ENCODE data around the gene ADGB. TPM values are rescaled to one million over a fixed set of nuclear protein-coding genes. Genes with fewer than 3 reads are reported as not detected.
A peak's percentile ranks its signal among the peaks of the same experiment; 100 is the strongest.
"Not testable (repeated sequence)": the region's sequence is repeated elsewhere in the genome, so short reads cannot be mapped to it uniquely, and the experiment has no call there.

The ADGB gene
- total RNA-seq, 4 donors from 2014 or later: 0.19 TPM; not detected in 3

GRCh38 chr6:146781836-146782235 lies 183.1 kb downstream of the ADGB start:
- no peak for TF ChIP-seq CTCF (IDR thresholded peaks at IDR 0.05)
- no peak for TF ChIP-seq POLR2A (IDR thresholded peaks at IDR 0.05)
- no peak for DNase-seq
- Histone ChIP-seq H3K27ac (no peak overlapping the region), H3K27me3 (no peaks in the 10 kb centered on the region), H3K9me3 (no peaks in the 10 kb centered on the region), H3K4me1 (no peaks in the 10 kb centered on the region), H3K4me3 (no peak overlapping the region), H3K36me3 (no peaks in the 10 kb centered on the region)
- intact Hi-C loops (cut with DNase I): no loop called here
- 65 to 66% methylated on average over 3 of the region's 3 CpGs for WGBS, 2 donors

GRCh38 chr6:146785001-146785585 lies 186.3 kb downstream of the ADGB start:
- Histone ChIP-seq H3K9me3 (no peaks in the 10 kb centered on the region), H3K36me3 (no peaks in the 10 kb centered on the region), H3K27ac (no peak overlapping the region), H3K4me3 (no peak overlapping the region), H3K4me1 (no peaks in the 10 kb centered on the region), H3K27me3 (no peaks in the 10 kb centered on the region)
- intact Hi-C loops (cut with DNase I): no loop called here
- TF ChIP-seq POLR2A (IDR thresholded peaks at IDR 0.05): no peak
- TF ChIP-seq CTCF (IDR thresholded peaks at IDR 0.05): peak in 2 of 6 experiments; percentile 9 to 25
- DNase-seq: no peak
- WGBS, 2 donors: 36 to 52% methylated on average over 5 of the region's 5 CpGs

GRCh38 chr6:146787876-146788508 lies 189.2 kb downstream of the ADGB start:
- no peak for DNase-seq
- Histone ChIP-seq H3K27me3 (no peaks in the 10 kb centered on the region), H3K9me3 (no peaks in the 10 kb centered on the region), H3K4me3 (no peak overlapping the region), H3K4me1 (no peaks in the 10 kb centered on the region), H3K27ac (no peak overlapping the region), H3K36me3 (no peaks in the 10 kb centered on the region)
- 59 to 74% methylated on average over 3 to 5 of the region's 5 CpGs for WGBS, 2 donors
- intact Hi-C loops (cut with DNase I): no loop called here
- no peak for TF ChIP-seq CTCF (IDR thresholded peaks at IDR 0.05)
- TF ChIP-seq POLR2A (IDR thresholded peaks at IDR 0.05): no peak

- TF ChIP-seq CTCF (IDR thresholded peaks at IDR 0.05) (no peak), POLR2A (IDR thresholded peaks at IDR 0.05) (no peak)
- no peaks in the 10 kb centered on the region for H3K36me3 ChIP-seq
- H3K4me3 ChIP-seq: no peak overlapping the region
- intact Hi-C loops (cut with DNase I): no loop called here
- WGBS, 2 donors: 71 to 74% methylated on average over 4 of the region's 4 CpGs
- H3K9me3 ChIP-seq: no peaks in the 10 kb centered on the region
- no peak overlapping the region for H3K27ac ChIP-seq
- no peaks in the 10 kb centered on the region for H3K4me1 ChIP-seq
- no peak for DNase-seq
- no peaks in the 10 kb centered on the region for H3K27me3 ChIP-seq
Observed at GRCh38 chr6:146790561-146791091, 191.9 kb downstream of the ADGB start.

GRCh38 chr6:146791930-146792329 lies 193.2 kb downstream of the ADGB start:
- H3K4me1 ChIP-seq: no peaks in the 10 kb centered on the region
- no peak overlapping the region for H3K4me3 ChIP-seq
- H3K9me3 ChIP-seq: no peaks in the 10 kb centered on the region
- 59 to 61% methylated on average over 4 of the region's 4 CpGs for WGBS, 2 donors
- H3K27me3 ChIP-seq: no peaks in the 10 kb centered on the region
- H3K36me3 ChIP-seq: no peaks in the 10 kb centered on the region
- no peak overlapping the region for H3K27ac ChIP-seq
- intact Hi-C loops (cut with DNase I): no loop called here
- TF ChIP-seq CTCF (IDR thresholded peaks at IDR 0.05): no peak
- TF ChIP-seq POLR2A (IDR thresholded peaks at IDR 0.05): no peak
- no peak for DNase-seq

- WGBS, 2 donors: 0 to 11% methylated on average over 1 to 2 of the region's 2 CpGs
- DNase-seq; H3K27me3 ChIP-seq; intact Hi-C loops (cut with DNase I); H3K9me3 ChIP-seq; H3K4me1 ChIP-seq; H3K36me3 ChIP-seq; H3K27ac ChIP-seq; H3K4me3 ChIP-seq: not testable (repeated sequence)
Observed at GRCh38 chr6:146793218-146793617, 194.4 kb downstream of the ADGB start.

Data from esophagus squamous epithelium (tissue), 5 donors.